ENCODE results near the gene LRMDA. TPM values are rescaled to one million over a fixed set of nuclear protein-coding genes. Genes with fewer than 3 reads are reported as not detected.

The LRMDA gene
- total and polyA plus RNA-seq, 10 of the 15 experiments (the other 5 are each of a cell fraction or from before 2014, with no cell fraction given) = 0.07 to 0.54 (median 0.29) TPM; not detected in 4

DNA sequence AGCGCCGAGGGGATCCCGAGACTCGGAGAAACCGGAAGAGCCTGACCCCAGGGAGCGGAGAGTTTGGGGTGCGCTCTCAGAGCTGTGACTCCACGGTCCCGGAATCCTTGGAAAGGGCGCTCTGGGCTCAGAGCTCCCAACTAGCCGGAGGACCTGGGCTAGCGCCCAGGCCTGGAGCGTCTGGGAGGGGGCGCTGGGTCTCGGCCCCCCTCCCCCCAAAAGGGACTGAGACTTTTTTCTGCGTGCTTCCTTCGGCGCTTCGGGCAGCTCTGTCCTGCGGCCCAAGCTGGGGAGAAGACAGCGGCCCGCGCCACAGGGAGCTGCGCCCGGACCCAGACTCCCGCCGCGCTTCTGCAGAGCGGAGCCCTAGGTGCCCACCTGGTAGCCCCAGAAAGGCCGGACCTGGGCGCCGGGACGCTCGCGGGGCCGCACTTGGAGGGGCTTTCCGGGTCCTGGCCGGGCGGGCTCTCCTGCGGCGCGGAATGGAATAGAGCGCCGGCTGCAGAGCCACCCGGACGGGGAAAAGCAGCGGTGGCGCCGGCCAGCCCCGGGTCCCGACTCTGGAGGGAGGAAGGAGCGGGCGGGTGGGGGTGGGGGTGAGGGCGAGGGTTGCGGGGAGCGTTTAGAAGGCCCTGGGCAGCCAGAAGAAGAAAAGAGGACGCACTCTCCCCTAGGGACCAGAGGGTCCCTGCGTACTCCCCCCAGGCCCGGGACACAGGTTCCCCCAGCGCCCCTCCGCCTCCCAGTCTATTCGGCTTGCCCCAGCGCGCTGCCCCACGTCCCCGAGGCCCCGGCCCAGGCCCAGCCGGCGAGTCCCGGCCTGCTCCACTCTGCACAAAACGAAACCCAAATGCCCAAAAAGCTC is 34.6 kb upstream of the LRMDA start:
- no peaks in the 10 kb centered on the region; the same call in 1 of the 2 replicates for H3K4me1 ChIP-seq (ENCODE audit: control insufficient read depth, insufficient read depth, low read length)
- RAD21 ChIA-PET (ENCODE audit: unreplicated experiment) = interaction anchor here (1.2 kb wide), 1 partner anchor 640 kb away, joined by 3 read pairs; no protein-coding TSS in a partner anchor
- H2AFZ ChIP-seq (ENCODE audit: control insufficient read depth, low read depth, low read length) = no peak overlapping the region
- H3K36me3 ChIP-seq (ENCODE audit: control insufficient read depth in 2 of 2, insufficient read depth in 2 of 2, low read length in 1 of 2) = no peaks in the 10 kb centered on the region
- peaks cover 1 to 19% of the 10 kb centered on the region in 2 experiments for H3K27me3 ChIP-seq (replicated peaks in 1 of 2; ENCODE audit: control insufficient read depth in 2 of 2, insufficient read depth in 2 of 2, low read length in 1 of 2)
- POLR2A ChIA-PET = interaction anchor here (0.6 kb wide), 1 partner anchor 71 kb away, joined by 3 read pairs; no protein-coding TSS in a partner anchor
- CTCF ChIA-PET = interaction anchor here (0.5 to 1.4 kb wide), 4 partner anchors 113 to 1586 kb away, joined by 3 to 5 read pairs (median 3); no protein-coding TSS in a partner anchor
- no peaks in the 10 kb centered on the region for H4K20me1 ChIP-seq (ENCODE audit: control insufficient read depth, insufficient read depth)
- BruUV-seq (replicated peaks) = no TSS peak
- intact Hi-C loops (cut with micrococcal nuclease; ENCODE audit: unreplicated experiment) (no loop called here), in situ Hi-C loops (cut with MboI) (loop anchor here (25.0 kb wide), 2 partner anchors 640 to 1140 kb away; no protein-coding TSS in a partner anchor)
- no peak overlapping the region for H3K4me2 ChIP-seq (ENCODE audit: control insufficient read depth, insufficient read depth)
- no peak for FAIRE-seq
- 29% methylated on average over 41 of the region's 71 CpGs for WGBS (ENCODE audit: insufficient coverage, insufficient replicate concordance, low lambda C conversion rate, missing lambda C conversion rate)
- ATAC-seq = no peak
- no peak for DNase-seq (ENCODE audit: low read depth, low spot score)
- H3K9ac ChIP-seq (ENCODE audit: control insufficient read depth, insufficient read depth, low read length) = no peak overlapping the region
- no peaks in the 10 kb centered on the region; the same call in 2 of the 3 replicates for H3K9me3 ChIP-seq (replicated peaks; ENCODE audit: control insufficient read depth, insufficient read depth, low read length)
- no peak overlapping the region for H3K27ac ChIP-seq (ENCODE audit: control insufficient read depth, insufficient read depth)
- no peaks in the 10 kb centered on the region for H3K79me2 ChIP-seq (ENCODE audit: control insufficient read depth, insufficient read depth, low read length)
- SMC1A ChIA-PET (ENCODE audit: uncharacterized antibody, unreplicated experiment) = interaction anchor here (1.4 to 1.8 kb wide), 2 partner anchors 641 to 906 kb away, joined by 4 read pairs; no protein-coding TSS in a partner anchor
- H3K4me3 ChIP-seq = no peak overlapping the region
- TF ChIP-seq, protein P1, sequence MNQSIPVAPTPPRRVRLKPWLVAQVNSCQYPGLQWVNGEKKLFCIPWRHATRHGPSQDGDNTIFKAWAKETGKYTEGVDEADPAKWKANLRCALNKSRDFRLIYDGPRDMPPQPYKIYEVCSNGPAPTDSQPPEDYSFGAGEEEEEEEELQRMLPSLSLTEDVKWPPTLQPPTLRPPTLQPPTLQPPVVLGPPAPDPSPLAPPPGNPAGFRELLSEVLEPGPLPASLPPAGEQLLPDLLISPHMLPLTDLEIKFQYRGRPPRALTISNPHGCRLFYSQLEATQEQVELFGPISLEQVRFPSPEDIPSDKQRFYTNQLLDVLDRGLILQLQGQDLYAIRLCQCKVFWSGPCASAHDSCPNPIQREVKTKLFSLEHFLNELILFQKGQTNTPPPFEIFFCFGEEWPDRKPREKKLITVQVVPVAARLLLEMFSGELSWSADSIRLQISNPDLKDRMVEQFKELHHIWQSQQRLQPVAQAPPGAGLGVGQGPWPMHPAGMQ (IDR thresholded peaks at IDR 0.05; ENCODE audit: borderline replicate concordance) = no peak
- TF ChIP-seq SRF (IDR thresholded peaks at IDR 0.05; ENCODE audit: low read depth in 2 of 2, low read length in 2 of 2) (no peak), PAX5 (IDR thresholded peaks at IDR 0.05; ENCODE audit: borderline replicate concordance, low read depth, low read length) (no peak), POLR2A (IDR thresholded peaks at IDR 0.05; ENCODE audit: low read depth, low read length) (no peak), JUND (IDR thresholded peaks at IDR 0.05; ENCODE audit: low read depth, low read length) (no peak), KLF5 (IDR thresholded peaks at IDR 0.05; ENCODE audit: partially characterized antibody) (no peak), ZNF274 (IDR thresholded peaks at IDR 0.05; ENCODE audit: insufficient read depth, insufficient read length) (no peak)
- TF ChIP-seq, protein P2, sequence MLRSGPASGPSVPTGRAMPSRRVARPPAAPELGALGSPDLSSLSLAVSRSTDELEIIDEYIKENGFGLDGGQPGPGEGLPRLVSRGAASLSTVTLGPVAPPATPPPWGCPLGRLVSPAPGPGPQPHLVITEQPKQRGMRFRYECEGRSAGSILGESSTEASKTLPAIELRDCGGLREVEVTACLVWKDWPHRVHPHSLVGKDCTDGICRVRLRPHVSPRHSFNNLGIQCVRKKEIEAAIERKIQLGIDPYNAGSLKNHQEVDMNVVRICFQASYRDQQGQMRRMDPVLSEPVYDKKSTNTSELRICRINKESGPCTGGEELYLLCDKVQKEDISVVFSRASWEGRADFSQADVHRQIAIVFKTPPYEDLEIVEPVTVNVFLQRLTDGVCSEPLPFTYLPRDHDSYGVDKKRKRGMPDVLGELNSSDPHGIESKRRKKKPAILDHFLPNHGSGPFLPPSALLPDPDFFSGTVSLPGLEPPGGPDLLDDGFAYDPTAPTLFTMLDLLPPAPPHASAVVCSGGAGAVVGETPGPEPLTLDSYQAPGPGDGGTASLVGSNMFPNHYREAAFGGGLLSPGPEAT (IDR thresholded peaks at IDR 0.05; ENCODE audit: low read depth) = no peak
- TF ChIP-seq, protein P3, sequence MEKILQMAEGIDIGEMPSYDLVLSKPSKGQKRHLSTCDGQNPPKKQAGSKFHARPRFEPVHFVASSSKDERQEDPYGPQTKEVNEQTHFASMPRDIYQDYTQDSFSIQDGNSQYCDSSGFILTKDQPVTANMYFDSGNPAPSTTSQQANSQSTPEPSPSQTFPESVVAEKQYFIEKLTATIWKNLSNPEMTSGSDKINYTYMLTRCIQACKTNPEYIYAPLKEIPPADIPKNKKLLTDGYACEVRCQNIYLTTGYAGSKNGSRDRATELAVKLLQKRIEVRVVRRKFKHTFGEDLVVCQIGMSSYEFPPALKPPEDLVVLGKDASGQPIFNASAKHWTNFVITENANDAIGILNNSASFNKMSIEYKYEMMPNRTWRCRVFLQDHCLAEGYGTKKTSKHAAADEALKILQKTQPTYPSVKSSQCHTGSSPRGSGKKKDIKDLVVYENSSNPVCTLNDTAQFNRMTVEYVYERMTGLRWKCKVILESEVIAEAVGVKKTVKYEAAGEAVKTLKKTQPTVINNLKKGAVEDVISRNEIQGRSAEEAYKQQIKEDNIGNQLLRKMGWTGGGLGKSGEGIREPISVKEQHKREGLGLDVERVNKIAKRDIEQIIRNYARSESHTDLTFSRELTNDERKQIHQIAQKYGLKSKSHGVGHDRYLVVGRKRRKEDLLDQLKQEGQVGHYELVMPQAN (conservative IDR thresholded peaks at IDR 0.05) = no peak
- TF ChIP-seq, protein P4, sequence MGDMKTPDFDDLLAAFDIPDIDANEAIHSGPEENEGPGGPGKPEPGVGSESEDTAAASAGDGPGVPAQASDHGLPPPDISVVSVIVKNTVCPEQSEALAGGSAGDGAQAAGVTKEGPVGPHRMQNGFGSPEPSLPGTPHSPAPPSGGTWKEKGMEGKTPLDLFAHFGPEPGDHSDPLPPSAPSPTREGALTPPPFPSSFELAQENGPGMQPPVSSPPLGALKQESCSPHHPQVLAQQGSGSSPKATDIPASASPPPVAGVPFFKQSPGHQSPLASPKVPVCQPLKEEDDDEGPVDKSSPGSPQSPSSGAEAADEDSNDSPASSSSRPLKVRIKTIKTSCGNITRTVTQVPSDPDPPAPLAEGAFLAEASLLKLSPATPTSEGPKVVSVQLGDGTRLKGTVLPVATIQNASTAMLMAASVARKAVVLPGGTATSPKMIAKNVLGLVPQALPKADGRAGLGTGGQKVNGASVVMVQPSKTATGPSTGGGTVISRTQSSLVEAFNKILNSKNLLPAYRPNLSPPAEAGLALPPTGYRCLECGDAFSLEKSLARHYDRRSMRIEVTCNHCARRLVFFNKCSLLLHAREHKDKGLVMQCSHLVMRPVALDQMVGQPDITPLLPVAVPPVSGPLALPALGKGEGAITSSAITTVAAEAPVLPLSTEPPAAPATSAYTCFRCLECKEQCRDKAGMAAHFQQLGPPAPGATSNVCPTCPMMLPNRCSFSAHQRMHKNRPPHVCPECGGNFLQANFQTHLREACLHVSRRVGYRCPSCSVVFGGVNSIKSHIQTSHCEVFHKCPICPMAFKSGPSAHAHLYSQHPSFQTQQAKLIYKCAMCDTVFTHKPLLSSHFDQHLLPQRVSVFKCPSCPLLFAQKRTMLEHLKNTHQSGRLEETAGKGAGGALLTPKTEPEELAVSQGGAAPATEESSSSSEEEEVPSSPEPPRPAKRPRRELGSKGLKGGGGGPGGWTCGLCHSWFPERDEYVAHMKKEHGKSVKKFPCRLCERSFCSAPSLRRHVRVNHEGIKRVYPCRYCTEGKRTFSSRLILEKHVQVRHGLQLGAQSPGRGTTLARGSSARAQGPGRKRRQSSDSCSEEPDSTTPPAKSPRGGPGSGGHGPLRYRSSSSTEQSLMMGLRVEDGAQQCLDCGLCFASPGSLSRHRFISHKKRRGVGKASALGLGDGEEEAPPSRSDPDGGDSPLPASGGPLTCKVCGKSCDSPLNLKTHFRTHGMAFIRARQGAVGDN (IDR thresholded peaks at IDR 0.05) = no peak
- TF ChIP-seq, protein P5, sequence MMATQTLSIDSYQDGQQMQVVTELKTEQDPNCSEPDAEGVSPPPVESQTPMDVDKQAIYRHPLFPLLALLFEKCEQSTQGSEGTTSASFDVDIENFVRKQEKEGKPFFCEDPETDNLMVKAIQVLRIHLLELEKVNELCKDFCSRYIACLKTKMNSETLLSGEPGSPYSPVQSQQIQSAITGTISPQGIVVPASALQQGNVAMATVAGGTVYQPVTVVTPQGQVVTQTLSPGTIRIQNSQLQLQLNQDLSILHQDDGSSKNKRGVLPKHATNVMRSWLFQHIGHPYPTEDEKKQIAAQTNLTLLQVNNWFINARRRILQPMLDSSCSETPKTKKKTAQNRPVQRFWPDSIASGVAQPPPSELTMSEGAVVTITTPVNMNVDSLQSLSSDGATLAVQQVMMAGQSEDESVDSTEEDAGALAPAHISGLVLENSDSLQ (IDR thresholded peaks at IDR 0.05) = no peak

Data from GM12878 (cell line).